SK-N-SH treated with all-trans-retinoic acid at 6 μM for 48 hours (cell line): ENCODE measurements around the gene ANG.

Experiments used
- ATAC-seq: fragments of 200-7000 bp; cut with Tn5 transposase; 3 replicates; pipeline ENCODE4 v1.9.1; 2020; ENCODE audit warnings: mild to moderate bottlenecking, moderate library complexity
- ARNTL ChIP-seq: fragments of 450-650 bp; formaldehyde crosslinking; IDR thresholded peaks from 2 replicates; pipeline ENCODE4 v1.5.0; 2020; ENCODE audit warnings: low read depth, mild to moderate bottlenecking, moderate library complexity, borderline replicate concordance
- BACH2 ChIP-seq: fragments of 250-450 bp; sonication (Bioruptor Pico); IDR thresholded peaks from 2 replicates; pipeline ENCODE4 v1.9.0; 2021; ENCODE audit warnings: mild to moderate bottlenecking, borderline replicate concordance
- CREB5 ChIP-seq: fragments of 250-450 bp; sonication (Bioruptor Pico); IDR thresholded peaks from 2 replicates; pipeline ENCODE4 v1.5.1; 2020; ENCODE audit warnings: low read depth, mild to moderate bottlenecking, moderate library complexity
- CSDC2 ChIP-seq: fragments of 250-450 bp; sonication (Bioruptor Pico); IDR thresholded peaks from 2 replicates; pipeline ENCODE4 v1.5.0; 2020; ENCODE audit warnings: mild to moderate bottlenecking, moderate library complexity
- ESRRG ChIP-seq: fragments of 250-450 bp; sonication (Bioruptor Pico); IDR thresholded peaks from 2 replicates; pipeline ENCODE4 v1.6.1; 2021; ENCODE audit warnings: mild to moderate bottlenecking
- GLIS3 ChIP-seq: fragments of 250-450 bp; sonication (Bioruptor Pico); IDR thresholded peaks from 2 replicates; pipeline ENCODE4 v1.5.0; 2020; ENCODE audit warnings: mild to moderate bottlenecking, moderate library complexity
- OSR1 ChIP-seq: fragments of 250-450 bp; sonication (Bioruptor Pico); IDR thresholded peaks from 2 replicates; pipeline ENCODE4 v1.8.0; 2022; ENCODE audit warnings: moderate library complexity, mild to moderate bottlenecking, inconsistent platforms
- PPARA ChIP-seq: fragments of 250-450 bp; sonication (Bioruptor Pico); IDR thresholded peaks from 2 replicates; pipeline ENCODE4 v1.5.0; 2020; ENCODE audit warnings: mild to moderate bottlenecking, borderline replicate concordance
- RARB ChIP-seq: fragments of 250-450 bp; sonication (Bioruptor Pico); IDR thresholded peaks from 2 replicates; pipeline ENCODE4 v1.8.0; 2021; ENCODE audit warnings: mild to moderate bottlenecking, moderate library complexity
- TCF4 ChIP-seq: fragments of 250-450 bp; sonication (Bioruptor Pico); IDR thresholded peaks from 2 replicates; pipeline ENCODE4 v1.8.0; 2021; ENCODE audit warnings: mild to moderate bottlenecking, moderate library complexity, borderline replicate concordance
- TOX ChIP-seq: fragments of 250-450 bp; sonication (Bioruptor Pico); IDR thresholded peaks from 2 replicates; pipeline ENCODE4 v1.8.0; 2021; ENCODE audit warnings: mild to moderate bottlenecking, moderate library complexity, borderline replicate concordance
- ZC3H10 ChIP-seq: fragments of 250-450 bp; sonication (Bioruptor Pico); IDR thresholded peaks from 2 replicates; pipeline ENCODE4 v1.5.1; 2021; ENCODE audit warnings: mild to moderate bottlenecking, moderate library complexity
- ZFP3 ChIP-seq: fragments of 250-450 bp; sonication (Bioruptor Pico); IDR thresholded peaks from 2 replicates; pipeline ENCODE4 v1.5.0; 2020; ENCODE audit warnings: mild to moderate bottlenecking, moderate library complexity
- ZNF565 ChIP-seq: fragments of 450-650 bp; formaldehyde crosslinking; conservative IDR thresholded peaks from 2 replicates; pipeline ENCODE4 v1.5.0; 2020; ENCODE audit warnings: low read depth, mild to moderate bottlenecking, moderate library complexity
- ZNF70 ChIP-seq: fragments of 450-650 bp; formaldehyde crosslinking; IDR thresholded peaks from 2 replicates; pipeline ENCODE4 v1.5.0; 2020; ENCODE audit warnings: mild to moderate bottlenecking, moderate library complexity
- ZNF8 ChIP-seq: fragments of 450-650 bp; formaldehyde crosslinking; IDR thresholded peaks from 2 replicates; pipeline ENCODE4 v1.5.0; 2020; ENCODE audit warnings: mild to moderate bottlenecking, moderate library complexity
- TF ChIP-seq, protein P1 (sequence below): fragments of 250-450 bp; sonication (Bioruptor Pico); IDR thresholded peaks from 2 replicates; pipeline ENCODE4 v1.8.0; 2021; ENCODE audit warnings: low read depth, mild to moderate bottlenecking, moderate library complexity, borderline replicate concordance
- TF ChIP-seq, protein P2 (sequence below): fragments of 250-450 bp; sonication (Bioruptor Pico); IDR thresholded peaks from 2 replicates; pipeline ENCODE4 v1.5.0; 2020; ENCODE audit warnings: mild to moderate bottlenecking, moderate library complexity
- TF ChIP-seq, protein P3 (sequence below): fragments of 250-450 bp; sonication (Bioruptor Pico); IDR thresholded peaks from 2 replicates; pipeline ENCODE4 v1.5.1; 2021; ENCODE audit warnings: mild to moderate bottlenecking, moderate library complexity

ANG gene

DNA sequence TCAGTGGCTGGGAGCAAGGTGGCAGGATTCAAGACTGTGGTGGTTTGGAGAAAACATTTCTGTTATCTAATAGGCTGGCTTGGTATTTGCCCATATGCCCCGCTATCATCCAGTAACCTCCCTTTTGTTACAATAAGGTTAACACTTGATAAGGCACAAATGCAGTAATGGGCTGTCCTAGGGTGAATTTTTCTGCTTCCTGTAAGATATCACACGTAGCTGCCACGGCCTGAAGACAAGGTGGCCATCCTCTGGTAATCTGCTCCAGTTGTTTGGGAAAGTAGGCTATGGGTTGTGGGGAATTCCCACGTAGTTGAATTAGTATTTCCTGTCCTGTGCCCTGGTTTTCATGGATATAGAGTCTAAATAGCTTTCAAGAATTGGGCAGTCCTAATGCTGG, 23.1 kb downstream of the ANG start:
- no peak for ATAC-seq
- TF ChIP-seq OSR1 (CRISPR knock-in tag) (no peak), TCF4 (CRISPR knock-in tag) (no peak), ZNF70 (CRISPR knock-in tag) (no peak), TOX (CRISPR knock-in tag) (no peak), BACH2 (CRISPR knock-in tag) (no peak)

DNA sequence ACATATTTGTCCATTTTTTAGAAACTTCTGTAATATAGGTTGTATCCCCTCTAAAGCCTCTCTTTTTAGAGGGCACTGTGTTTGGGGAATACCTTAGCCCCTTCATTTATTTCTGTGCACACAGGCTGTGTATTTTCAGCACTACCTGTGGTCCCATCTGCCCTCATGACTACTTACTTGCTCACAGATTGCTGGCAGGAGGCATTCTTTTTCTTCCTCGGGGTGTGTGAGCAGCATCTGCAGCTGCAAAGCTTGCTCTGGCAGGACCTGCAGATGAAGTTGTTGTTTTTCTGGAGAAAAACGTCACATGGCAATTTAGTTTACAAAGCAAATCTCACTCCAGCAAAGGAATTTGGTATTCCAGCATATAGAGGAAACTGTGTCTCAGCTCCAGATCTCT, 24.3 kb downstream of the ANG start:
- ATAC-seq: no peak
- TF ChIP-seq ZFP3 (CRISPR knock-in tag) (no peak), CREB5 (no peak), CSDC2 (no peak), ESRRG (CRISPR knock-in tag) (no peak), GLIS3 (CRISPR knock-in tag) (no peak), ARNTL (CRISPR knock-in tag) (no peak)
- TF ChIP-seq, protein P1, sequence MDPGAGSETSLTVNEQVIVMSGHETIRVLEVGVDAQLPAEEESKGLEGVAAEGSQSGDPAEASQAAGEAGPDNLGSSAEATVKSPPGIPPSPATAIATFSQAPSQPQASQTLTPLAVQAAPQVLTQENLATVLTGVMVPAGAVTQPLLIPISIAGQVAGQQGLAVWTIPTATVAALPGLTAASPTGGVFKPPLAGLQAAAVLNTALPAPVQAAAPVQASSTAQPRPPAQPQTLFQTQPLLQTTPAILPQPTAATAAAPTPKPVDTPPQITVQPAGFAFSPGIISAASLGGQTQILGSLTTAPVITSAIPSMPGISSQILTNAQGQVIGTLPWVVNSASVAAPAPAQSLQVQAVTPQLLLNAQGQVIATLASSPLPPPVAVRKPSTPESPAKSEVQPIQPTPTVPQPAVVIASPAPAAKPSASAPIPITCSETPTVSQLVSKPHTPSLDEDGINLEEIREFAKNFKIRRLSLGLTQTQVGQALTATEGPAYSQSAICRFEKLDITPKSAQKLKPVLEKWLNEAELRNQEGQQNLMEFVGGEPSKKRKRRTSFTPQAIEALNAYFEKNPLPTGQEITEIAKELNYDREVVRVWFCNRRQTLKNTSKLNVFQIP (CRISPR knock-in tag): no peak

DNA sequence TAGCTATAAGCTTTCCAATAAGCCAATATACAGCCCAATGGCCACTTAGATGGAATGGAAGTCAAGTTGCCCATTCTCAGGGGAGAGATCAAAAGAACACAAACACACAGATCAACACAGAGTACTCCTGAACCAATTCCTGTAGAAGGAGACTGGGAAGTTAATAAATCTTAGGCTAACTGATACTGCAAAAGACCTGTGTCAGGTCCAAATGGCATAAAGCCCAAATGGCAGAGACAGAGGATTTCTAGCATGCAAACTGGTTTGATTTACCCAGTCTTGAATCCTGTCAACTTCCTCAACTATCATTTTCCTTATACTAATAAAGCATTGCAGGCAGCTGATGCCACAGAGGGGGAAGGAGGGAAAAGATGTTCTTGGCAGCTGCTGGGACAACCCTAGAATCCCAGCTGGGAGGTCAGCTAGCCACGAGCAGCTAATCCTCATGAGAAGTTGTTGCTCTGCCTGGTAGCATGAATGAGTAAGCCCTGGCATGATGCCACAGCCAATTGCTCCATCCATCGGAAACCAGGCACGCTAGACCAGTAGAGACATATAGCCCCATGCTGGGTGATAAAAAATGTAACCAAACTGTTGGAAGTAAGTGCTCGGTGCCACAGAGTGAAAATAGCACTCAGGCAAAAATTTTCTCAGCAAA, 26.2 kb downstream of the ANG start:
- ATAC-seq: no peak
- TF ChIP-seq, protein P2, sequence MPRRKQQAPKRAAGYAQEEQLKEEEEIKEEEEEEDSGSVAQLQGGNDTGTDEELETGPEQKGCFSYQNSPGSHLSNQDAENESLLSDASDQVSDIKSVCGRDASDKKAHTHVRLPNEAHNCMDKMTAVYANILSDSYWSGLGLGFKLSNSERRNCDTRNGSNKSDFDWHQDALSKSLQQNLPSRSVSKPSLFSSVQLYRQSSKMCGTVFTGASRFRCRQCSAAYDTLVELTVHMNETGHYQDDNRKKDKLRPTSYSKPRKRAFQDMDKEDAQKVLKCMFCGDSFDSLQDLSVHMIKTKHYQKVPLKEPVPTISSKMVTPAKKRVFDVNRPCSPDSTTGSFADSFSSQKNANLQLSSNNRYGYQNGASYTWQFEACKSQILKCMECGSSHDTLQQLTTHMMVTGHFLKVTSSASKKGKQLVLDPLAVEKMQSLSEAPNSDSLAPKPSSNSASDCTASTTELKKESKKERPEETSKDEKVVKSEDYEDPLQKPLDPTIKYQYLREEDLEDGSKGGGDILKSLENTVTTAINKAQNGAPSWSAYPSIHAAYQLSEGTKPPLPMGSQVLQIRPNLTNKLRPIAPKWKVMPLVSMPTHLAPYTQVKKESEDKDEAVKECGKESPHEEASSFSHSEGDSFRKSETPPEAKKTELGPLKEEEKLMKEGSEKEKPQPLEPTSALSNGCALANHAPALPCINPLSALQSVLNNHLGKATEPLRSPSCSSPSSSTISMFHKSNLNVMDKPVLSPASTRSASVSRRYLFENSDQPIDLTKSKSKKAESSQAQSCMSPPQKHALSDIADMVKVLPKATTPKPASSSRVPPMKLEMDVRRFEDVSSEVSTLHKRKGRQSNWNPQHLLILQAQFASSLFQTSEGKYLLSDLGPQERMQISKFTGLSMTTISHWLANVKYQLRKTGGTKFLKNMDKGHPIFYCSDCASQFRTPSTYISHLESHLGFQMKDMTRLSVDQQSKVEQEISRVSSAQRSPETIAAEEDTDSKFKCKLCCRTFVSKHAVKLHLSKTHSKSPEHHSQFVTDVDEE (CRISPR knock-in tag): no peak
- TF ChIP-seq TCF4 (CRISPR knock-in tag) (no peak), ZNF565 (CRISPR knock-in tag) (no peak), ZNF8 (no peak), ZNF70 (CRISPR knock-in tag) (no peak), GLIS3 (CRISPR knock-in tag) (no peak), ESRRG (CRISPR knock-in tag) (no peak), OSR1 (CRISPR knock-in tag) (no peak), CREB5 (no peak), ZC3H10 (no peak), PPARA (CRISPR knock-in tag) (no peak), RARB (CRISPR knock-in tag) (no peak)
- TF ChIP-seq, protein P3, sequence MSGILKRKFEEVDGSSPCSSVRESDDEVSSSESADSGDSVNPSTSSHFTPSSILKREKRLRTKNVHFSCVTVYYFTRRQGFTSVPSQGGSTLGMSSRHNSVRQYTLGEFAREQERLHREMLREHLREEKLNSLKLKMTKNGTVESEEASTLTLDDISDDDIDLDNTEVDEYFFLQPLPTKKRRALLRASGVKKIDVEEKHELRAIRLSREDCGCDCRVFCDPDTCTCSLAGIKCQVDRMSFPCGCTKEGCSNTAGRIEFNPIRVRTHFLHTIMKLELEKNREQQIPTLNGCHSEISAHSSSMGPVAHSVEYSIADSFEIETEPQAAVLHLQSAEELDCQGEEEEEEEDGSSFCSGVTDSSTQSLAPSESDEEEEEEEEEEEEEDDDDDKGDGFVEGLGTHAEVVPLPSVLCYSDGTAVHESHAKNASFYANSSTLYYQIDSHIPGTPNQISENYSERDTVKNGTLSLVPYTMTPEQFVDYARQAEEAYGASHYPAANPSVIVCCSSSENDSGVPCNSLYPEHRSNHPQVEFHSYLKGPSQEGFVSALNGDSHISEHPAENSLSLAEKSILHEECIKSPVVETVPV (CRISPR knock-in tag): no peak

DNA sequence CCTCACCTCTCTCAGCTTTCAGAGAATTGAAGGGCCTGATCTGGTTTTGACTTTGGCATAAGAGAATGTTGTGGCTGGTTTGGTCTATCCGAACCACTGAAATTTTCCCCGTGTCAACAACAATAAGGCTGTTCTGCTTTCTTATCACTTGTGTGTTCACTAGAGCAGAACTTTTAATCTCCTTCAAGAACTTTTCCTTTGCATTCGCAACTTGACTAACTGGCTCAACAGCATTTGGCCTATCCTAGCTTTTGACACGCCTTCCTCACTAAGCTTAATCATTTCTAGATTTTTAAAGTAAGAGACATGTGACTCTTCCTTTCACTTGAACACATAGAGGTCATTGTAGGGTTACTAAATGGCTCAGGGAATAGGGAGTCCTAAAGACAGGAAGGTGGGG, 31.2 kb downstream of the ANG start:
- TF ChIP-seq TOX (CRISPR knock-in tag) (no peak), ARNTL (CRISPR knock-in tag) (no peak), PPARA (CRISPR knock-in tag) (no peak), GLIS3 (CRISPR knock-in tag) (no peak), ZNF8 (no peak), OSR1 (CRISPR knock-in tag) (no peak)

More for the DNA sequence above, 31.2 kb downstream of the ANG start:
- ATAC-seq: no peak
